Activated naive CD8-positive, alpha-beta T cell treated with anti-CD3 and anti-CD28 coated beads, Interleukin-2, amount 50 U/mL, for 16 hours (primary cell): ENCODE data around the gene TUBB1.
"Not testable (repeated sequence)": the region's sequence is repeated elsewhere in the genome, so short reads cannot be mapped to it uniquely, and the experiment has no call there.

Source experiments
- DNase-seq: peaks from one replicate; pipeline ENCODE4 v3.0.0-alpha.2; 2020; ENCODE audit warnings: low read depth, low spot score

The TUBB1 gene

GRCh38 chr20:59005523-59006166, 13.6 kb upstream of the TUBB1 start:
- no peak for DNase-seq

- no peak for DNase-seq
Observed at GRCh38 chr20:59006167-59006863, 12.9 kb upstream of the TUBB1 start.

GRCh38 chr20:59006864-59007664, 12.2 kb upstream of the TUBB1 start, which contains the start of gene CTSZ:
Gene CTSZ (minus strand): TSS chr20:59007254. CDS start chr20:59007128, 126 bp downstream.
- DNase-seq, result no peak

- no peak for DNase-seq
Observed at GRCh38 chr20:59007665-59008511, 11.3 kb upstream of the TUBB1 start.

- DNase-seq, result no peak
Observed at GRCh38 chr20:59008715-59009336, 10.4 kb upstream of the TUBB1 start.

GRCh38 chr20:59010321-59010994, 8.8 kb upstream of the TUBB1 start:
- no peak for DNase-seq

GRCh38 chr20:59010995-59011873, 8.0 kb upstream of the TUBB1 start:
- no peak for DNase-seq

- not testable (repeated sequence) for DNase-seq
Observed at GRCh38 chr20:59011874-59012157, 7.4 kb upstream of the TUBB1 start.

GRCh38 chr20:59013031-59013951, 5.9 kb upstream of the TUBB1 start:
- DNase-seq, result no peak

- no peak for DNase-seq
Observed at GRCh38 chr20:59013959-59014608, 5.1 kb upstream of the TUBB1 start.

- DNase-seq, result no peak
Observed at GRCh38 chr20:59014680-59015389, 4.4 kb upstream of the TUBB1 start.

- no peak for DNase-seq
Observed at GRCh38 chr20:59015411-59015810, 3.8 kb upstream of the TUBB1 start.

- DNase-seq, result no peak
Observed at GRCh38 chr20:59015812-59016711, 3.2 kb upstream of the TUBB1 start.

- no peak for DNase-seq
Observed at GRCh38 chr20:59016795-59017492, 2.3 kb upstream of the TUBB1 start.

- DNase-seq, result no peak
Observed at GRCh38 chr20:59017493-59018231, 1.6 kb upstream of the TUBB1 start.
